Globus pallidus (tissue), 1 donor: ENCODE results near the gene C16orf89.
A peak's percentile ranks its signal among the peaks of the same experiment; 100 is the strongest.
"Not testable (repeated sequence)": the region's sequence is repeated elsewhere in the genome, so short reads cannot be mapped to it uniquely, and the experiment has no call there.

ENCODE experiments used
- DNase-seq: peaks from one replicate; pipeline ENCODE4 v3.0.0-alpha.2; 2015; ENCODE audit warnings: low spot score

The C16orf89 gene

DNA sequence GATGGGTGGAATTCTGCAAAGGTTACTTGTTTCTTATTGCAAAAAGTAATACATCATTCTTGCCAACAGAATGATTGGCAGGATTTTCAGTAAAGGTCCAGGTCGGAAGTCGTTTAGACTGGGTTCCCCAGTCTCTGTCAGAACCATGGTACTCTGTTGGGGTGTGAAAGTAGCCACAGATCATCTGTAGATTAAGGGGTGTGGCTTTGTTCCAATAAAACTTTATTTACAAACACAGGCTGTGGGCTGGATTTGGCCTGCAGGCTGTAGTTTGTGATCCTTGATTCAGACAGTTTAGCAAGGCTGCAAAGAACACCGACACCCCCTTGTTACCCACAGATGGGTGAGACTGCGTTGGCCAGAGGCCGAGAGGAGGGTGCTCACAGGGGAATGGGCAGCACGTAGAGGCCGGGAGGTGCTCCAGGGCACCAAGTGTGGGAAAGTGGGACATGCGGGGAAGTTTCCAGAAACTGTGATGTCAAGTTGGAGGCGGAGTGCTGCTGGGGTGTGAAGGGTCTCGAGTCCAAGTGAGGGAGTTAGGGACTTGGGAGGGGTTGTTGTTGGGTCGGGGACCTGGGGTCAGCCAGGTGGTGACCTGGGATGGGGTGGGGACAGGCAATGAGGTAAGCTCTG, 18.5 kb upstream of the C16orf89 start:
- not testable (repeated sequence) for DNase-seq

GRCh38 chr16:5083646-5084045, 17.9 kb upstream of the C16orf89 start:
- DNase-seq = not testable (repeated sequence)

DNA sequence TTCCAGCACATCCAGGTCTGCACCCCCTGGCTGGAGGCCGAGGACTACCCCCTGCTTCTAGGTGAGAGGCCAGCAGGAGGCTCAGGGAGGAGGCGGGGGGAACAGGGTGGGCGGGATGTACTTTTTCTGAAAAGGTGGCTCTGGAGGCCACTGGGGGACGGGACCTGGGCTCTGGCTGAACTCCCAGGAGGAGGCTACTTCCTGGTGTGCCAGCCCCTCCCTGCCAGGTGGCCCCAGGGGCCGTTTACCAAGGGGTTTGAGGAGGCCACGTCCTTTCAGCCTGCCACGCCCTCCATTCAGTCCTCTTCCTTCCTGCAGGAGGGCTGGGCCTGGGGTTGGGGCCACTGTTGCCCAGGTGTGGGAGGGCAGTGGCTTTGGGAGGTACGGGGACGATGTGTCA, 15.2 kb upstream of the C16orf89 start:
- DNase-seq = not testable (repeated sequence)

DNA sequence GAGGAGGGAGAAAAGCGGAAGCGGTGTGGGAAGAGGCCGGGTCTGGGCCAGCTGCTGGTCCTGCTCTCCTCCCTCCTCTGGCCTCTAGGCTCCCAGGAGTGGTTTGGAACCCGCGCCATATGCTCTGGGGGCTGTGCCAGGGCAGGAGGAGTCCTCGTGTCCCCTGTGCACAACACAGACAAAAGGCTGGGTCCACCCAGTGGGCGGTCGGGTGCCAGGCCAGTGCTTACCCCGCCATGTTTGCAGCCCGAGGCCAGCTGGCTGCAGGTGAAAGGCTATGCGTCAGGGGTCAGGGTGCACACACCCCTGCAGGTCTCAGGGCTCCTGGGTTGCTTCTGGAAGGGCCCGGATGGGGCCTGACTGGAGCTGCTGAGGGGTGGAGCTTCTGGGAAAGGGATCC, 14.7 kb upstream of the C16orf89 start:
- not testable (repeated sequence) for DNase-seq

DNA sequence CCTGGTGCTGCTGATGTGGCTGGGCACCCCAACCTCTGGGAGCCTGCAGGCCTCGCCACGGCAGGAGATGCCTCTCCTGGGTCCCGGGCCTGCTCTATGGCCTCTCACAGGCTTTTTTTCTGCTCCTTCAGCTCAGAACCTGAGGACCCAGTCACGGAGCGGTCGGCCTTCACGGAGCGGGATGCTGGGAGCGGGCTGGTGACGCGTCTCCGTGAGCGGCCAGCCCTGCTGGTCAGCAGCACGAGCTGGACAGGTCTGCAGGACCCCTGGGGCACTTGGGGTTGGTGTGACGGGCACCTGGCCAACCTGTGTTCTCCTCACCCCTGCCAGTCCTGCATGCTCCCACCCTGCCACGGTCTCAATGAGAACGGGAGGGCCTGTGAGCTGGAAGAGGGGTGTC, 12.9 kb upstream of the C16orf89 start:
- no peak for DNase-seq

DNA sequence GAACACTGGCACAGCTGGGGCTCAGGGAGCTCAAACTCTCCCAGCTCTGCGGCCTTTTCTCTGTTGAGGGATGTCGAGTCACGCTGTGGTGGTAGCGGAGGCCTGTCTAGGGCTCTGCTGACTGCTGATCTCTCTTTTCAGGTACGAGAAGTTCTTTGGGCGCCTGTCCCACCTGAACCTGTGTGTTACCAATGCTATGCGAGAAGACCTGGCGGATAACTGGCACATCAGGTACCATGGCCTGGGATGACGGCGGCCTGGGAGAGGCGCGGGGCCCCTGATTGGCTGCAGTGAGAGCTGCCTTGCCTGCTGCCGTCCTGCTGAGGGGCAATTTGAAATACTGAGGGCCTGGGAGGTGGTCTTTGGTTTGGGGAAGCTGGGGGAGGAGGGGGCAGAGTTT, 11.5 kb upstream of the C16orf89 start:
- no peak for DNase-seq

DNA sequence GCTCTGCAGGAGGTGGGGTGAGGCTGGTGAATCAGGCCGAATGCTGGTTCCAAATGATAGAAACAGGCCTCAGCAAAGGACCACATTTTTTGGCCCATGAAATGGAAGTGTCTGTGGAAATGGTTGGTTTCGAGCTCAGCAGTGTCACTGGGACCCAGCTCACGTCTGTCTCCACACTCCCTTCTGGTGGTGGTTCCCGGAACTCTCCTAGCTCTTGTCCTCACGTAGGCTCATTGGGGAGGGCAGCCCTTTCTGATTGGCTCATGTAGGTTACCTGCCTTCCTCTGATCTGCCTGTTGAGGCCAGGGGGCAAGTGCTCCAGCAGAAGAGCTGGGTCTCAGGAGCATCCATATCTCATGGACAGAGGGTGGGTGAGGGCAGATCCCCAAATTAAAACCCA, 9.9 kb upstream of the C16orf89 start:
- no peak for DNase-seq

- not testable (repeated sequence) for DNase-seq
Observed at GRCh38 chr16:5073771-5074170, 8.0 kb upstream of the C16orf89 start.

DNA sequence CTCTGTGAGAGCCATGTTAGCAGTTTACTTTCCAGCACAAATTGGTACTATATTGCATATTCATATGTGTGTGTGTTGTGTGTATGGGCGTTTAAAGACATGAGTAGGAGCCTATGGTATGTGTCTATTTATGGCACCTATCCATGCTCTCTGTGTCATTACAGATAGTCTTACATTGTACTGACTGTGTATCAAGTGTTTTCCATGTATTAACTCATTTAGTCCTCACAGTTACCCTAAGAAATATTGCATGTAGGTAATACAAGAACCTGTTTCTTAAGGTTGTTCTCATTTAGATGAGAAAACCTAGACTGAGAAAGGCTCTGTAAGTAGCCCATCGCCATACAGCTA, 7.5 kb upstream of the C16orf89 start:
- no peak for DNase-seq

DNA sequence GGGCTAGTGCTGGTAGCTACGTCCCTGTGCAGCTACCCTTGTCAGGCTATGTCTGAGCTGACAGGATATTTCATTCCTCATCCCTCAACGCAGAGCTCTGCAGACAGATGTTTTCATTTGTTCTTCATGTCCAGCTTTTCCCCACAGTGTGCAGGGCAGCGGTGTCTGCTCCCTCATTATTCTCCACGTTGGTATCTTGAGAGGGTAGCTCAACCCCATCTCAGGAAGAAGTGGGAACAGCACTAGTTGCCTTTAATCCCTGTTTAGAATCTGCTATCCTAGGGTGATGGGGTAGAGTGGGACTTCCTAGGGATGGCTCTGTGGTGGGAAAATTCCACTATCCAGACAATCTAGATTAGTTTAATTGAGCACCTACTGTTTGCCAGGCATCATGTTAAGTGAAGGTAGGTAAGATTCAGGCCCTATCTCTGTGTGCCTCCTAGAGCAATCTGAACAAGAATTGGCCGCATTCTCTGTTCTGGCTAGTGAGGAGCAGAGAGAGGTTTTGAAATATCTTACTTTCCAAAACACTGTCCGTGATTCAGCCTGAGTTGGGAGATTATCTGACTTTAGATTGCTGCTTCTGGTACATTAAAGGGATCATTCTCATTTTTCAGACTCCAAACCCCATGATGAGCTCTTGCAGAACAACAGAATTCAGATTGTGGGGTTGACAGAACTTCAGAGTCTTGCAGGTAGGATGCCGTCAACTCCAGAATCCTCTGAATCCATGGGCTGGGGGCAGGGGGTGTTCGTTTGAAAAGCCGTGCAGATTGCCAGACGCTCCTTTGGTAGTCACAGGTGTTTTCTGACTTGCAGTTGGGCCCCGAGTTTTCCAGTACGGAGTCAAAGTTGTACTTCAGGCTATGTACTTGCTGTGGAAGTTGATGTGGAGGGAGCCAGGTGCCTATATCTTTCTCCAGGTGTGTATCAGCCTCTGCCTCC, 6.8 kb upstream of the C16orf89 start:
- no peak for DNase-seq

- DNase-seq = peak; percentile 79
Observed at GRCh38 chr16:5071681-5072333, 6.1 kb upstream of the C16orf89 start, which contains the start of gene ALG1. Gene ALG1 (plus strand): TSS chr16:5071843. CDS start chr16:5071850, 7 bp downstream.

DNA sequence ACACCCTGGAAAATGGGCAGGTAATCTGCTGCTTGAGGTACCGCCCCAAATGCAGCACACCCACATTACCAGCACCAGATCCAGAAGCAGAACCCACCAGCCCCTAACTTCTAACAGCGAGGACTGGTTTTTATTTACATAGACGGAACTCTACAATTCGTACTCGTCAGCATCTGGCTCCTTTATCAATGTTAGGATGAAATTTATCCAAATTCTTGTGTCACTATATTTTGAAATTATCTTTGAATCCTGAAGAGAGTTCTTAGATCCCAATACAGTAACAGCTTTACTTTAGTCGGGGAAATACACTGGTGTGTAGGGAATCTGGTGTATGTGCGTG, 5.6 kb upstream of the C16orf89 start:
- no peak for DNase-seq

DNA sequence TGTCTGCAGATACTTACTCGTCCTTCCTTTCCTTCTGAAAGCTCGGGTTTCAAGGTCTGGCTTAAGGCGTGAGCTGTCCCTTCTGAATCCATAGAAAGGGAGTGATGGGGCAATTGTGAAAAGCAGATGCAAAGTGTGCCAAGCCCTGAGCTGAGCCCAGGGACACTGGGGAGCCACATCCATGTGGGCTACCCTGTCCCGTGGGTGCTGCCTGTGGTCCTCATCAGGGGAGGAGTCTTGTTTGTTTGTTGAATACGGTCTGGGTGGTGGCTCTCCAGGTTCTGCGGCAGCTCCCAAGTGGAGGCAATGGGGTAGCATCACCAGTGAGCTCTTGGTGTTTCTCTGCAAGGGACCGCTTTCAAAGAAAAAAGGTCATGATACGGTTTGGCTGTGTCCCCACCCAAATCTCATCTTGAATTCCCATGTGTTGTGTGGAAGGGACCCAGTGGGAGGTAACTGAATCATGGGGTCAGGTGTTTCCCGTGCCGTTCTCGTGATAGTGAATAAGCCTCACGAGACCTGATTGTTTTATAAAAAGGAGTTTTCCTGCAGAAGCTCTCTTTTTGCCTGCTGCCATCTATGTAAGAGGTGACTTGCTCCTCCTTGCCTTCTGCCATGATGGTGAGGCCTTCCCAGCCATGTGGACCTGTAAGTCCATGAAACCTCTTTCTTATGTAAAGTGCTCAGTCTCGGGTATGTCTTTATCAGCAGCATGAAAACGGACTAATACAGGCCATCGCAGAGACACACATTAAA, 4.9 kb upstream of the C16orf89 start:
- no peak for DNase-seq

DNA sequence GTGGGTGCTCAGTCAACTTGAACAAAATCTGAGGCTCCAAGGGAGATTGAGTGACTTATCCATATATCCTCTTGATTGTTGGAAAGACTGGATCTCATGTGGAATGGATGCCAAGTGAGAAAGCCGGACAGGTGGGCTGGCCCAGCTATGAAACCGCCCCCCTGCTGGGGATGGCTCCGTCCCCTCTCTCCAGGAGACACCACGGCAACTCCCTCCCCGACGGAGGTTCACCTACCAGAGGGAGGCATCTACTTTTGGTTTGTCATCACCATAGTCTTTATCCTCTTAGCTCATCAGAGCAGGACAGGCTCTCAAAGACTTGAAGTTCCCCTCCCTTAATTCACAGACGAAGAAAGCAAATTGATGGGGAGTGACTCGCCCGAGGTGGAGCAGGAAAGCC, 4.1 kb upstream of the C16orf89 start:
- DNase-seq = no peak

- no peak for DNase-seq
Observed at GRCh38 chr16:5069048-5069447, 3.3 kb upstream of the C16orf89 start.

GRCh38 chr16:5066511-5066910, 755 bp upstream of the C16orf89 start:
- no peak for DNase-seq

DNA sequence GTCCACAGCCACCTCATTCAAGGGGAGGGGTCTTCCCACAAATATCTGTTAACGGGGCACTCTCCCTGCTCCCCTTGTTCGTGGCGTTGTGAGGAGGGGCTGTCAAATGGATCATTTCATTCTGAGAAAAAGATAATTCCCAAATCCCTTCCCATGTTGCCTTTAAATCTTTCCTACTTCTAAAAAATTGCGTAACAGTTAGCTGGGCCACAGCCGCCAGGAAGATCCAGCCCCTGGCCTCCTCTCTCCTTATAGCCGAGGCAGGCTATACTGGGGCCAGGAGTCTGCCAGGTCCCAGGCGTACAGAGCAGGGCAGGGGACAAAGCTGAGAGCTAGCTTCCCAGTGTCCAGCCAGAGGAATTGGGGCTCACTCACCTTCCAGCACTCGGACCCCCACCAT, 430 bp downstream of the C16orf89 start:
- no peak for DNase-seq

- DNase-seq = no peak
Observed at GRCh38 chr16:5064915-5065314, 841 bp downstream of the C16orf89 start.

GRCh38 chr16:5062790-5063765, 2.7 kb downstream of the C16orf89 start:
- no peak for DNase-seq

- DNase-seq = no peak
Observed at GRCh38 chr16:5062051-5062450, 3.7 kb downstream of the C16orf89 start.

DNA sequence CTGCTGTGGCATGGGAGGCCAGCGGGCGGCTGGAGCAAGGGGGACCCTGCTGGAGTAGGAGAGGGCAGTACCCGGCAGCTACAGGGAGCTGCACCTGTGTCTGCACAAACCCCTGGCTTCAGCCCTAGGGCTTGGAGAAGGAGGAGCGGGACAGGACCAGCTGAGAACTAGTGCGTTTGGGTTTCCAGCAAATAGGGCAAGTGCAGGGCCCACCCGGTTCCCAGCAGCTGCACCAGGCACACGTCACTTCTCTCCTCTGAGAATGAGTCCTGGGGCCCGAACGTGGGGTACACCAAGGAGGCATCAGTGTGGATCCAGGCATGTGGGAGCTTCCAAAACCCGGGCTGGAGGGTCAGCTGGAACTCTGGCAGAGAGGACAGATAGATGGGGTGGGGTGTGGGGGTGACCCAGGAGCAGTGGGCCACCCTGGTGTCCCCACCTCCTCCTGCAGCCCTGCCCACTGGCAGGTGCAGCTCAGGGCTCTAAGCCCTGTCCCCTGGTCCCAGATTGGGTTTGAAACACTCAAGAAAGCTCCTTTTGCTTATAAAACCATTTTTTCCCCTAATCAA, 5.6 kb downstream of the C16orf89 start:
- no peak for DNase-seq
